K562 (cell line): ENCODE results near the gene RAPGEF5. TPM values are rescaled to one million over a fixed set of nuclear protein-coding genes. Genes with fewer than 3 reads are reported as not detected.
A peak's percentile ranks its signal among the peaks of the same experiment; 100 is the strongest.

ENCODE experiments used
- ATAC-seq: fragments of 200-7000 bp; cut with Tn5 transposase; 3 replicates; pipeline ENCODE4 v1.9.1; 2020; ENCODE audit warnings: moderate library complexity
- BruUV-seq: library from RNA; stranded (reverse); fragments of 400-500 nt; replicated peaks from 2 replicates; lab custom pipeline; 2021; lab: Mats Ljungman, UMichigan
- CTCF ChIA-PET: fragments of 300-600 bp; formaldehyde crosslinking; extraction: SDS; loops from one replicate; lab custom pipeline; 2021; ENCODE audit warnings: low intra/inter-chr PET ratio; lab: Yijun Ruan, JAX
- POLR2A ChIA-PET: fragments of 300-600, 350-650 bp; sonication (Branson Sonifier 250); formaldehyde crosslinking; extraction: SDS; loops from one replicate; lab custom pipeline; 2021; ENCODE audit warnings: antibody characterized with exemption, inconsistent platforms; lab: Yijun Ruan, JAX
- DNase-seq, 4 experiments: peaks; one replicate each; pipeline versions ENCODE4 v3.0.0 to v3.0.0-alpha.2; 2011 to 2018; ENCODE audit warnings: low spot score in 3 of 4, mixed read lengths in 3 of 4; ENCODE audit errors: extremely low read depth in 1 of 4
- FAIRE-seq: peaks from 2 replicates; lab custom pipeline; 2011; peaks lifted over from hg19 to GRCh38; lab: Jason Lieb, UNC
- H2AFZ ChIP-seq: 2 replicates; pipeline ENCODE4 v1.6.0; 2011; ENCODE audit warnings: low read depth, low read length, control low read depth, inconsistent platforms
- H3K27ac ChIP-seq: fragments of 200-600 bp; 3 replicates; pipeline ENCODE4 v1.8.0; 2011; ENCODE audit warnings: low read depth, mild to moderate bottlenecking, control low read depth, inconsistent platforms, low read length, moderate library complexity, mixed read lengths; ENCODE audit errors: extremely low read depth
- H3K27me3 ChIP-seq, 2 experiments: fragments of 300-600 bp in 1 of 2; 2 replicates in 1 of 2; 3 replicates in 1 of 2; pipeline versions ENCODE4 v1.6.0 to v1.8.0; 2011; ENCODE audit warnings: inconsistent platforms in 2 of 2, low read length in 2 of 2, mild to moderate bottlenecking in 1 of 2, mixed read lengths in 1 of 2, moderate library complexity in 1 of 2; ENCODE audit not compliant: control insufficient read depth in 2 of 2, insufficient read depth in 2 of 2
- H3K36me3 ChIP-seq: fragments of 300-600 bp; 3 replicates; pipeline ENCODE4 v1.8.0; 2011; ENCODE audit warnings: mild to moderate bottlenecking, low read length, inconsistent platforms; ENCODE audit not compliant: control insufficient read depth, insufficient read depth
- H3K4me1 ChIP-seq, 2 experiments: fragments of 200-600 bp in 1 of 2; replicated peaks in 1 of 2; 2 replicates in 1 of 2; 3 replicates in 1 of 2; pipeline versions ENCODE4 v1.5.1 to v1.8.0; 2011; ENCODE audit warnings: inconsistent platforms in 2 of 2, low read length in 2 of 2, mild to moderate bottlenecking in 1 of 2, mixed read lengths in 1 of 2, moderate library complexity in 1 of 2; ENCODE audit not compliant: control insufficient read depth in 2 of 2, insufficient read depth in 2 of 2
- H3K4me2 ChIP-seq: 2 replicates; pipeline ENCODE4 v1.6.1; 2011; ENCODE audit warnings: low read length, control low read depth, inconsistent platforms, mixed read lengths; ENCODE audit not compliant: insufficient read depth
- H3K4me3 ChIP-seq: fragments of 200-600 bp; sonication (generic), shearing (Covaris generic); 2 replicates; pipeline ENCODE4 v1.5.1; 2016; ENCODE audit warnings: control low read depth, inconsistent platforms
- H3K79me2 ChIP-seq: fragments of 200-600 bp; 3 replicates; pipeline ENCODE4 v1.8.0; 2011; ENCODE audit warnings: low read length, inconsistent platforms; ENCODE audit not compliant: control insufficient read depth, insufficient read depth
- H3K9ac ChIP-seq, 2 experiments: 2 replicates each; pipeline versions ENCODE4 v1.6.0 to v1.6.1; 2011; ENCODE audit warnings: low read depth in 2 of 2, low read length in 2 of 2, control low read depth in 1 of 2, inconsistent platforms in 1 of 2, mild to moderate bottlenecking in 1 of 2, mixed read lengths in 1 of 2; ENCODE audit not compliant: insufficient read depth in 1 of 2
- H3K9me1 ChIP-seq: one replicate; pipeline ENCODE4 v1.6.0; 2011; ENCODE audit warnings: inconsistent platforms, mild to moderate bottlenecking, low read length, moderate library complexity; ENCODE audit not compliant: control insufficient read depth, insufficient read depth
- H3K9me3 ChIP-seq: replicated peaks from 2 replicates; pipeline ENCODE4 v1.5.1; 2011; ENCODE audit warnings: low read depth, low read length, inconsistent platforms; ENCODE audit not compliant: control insufficient read depth, insufficient read depth
- H4K20me1 ChIP-seq: replicated peaks from 2 replicates; pipeline ENCODE4 v1.6.1; 2011; ENCODE audit warnings: low read length, inconsistent platforms, mixed read lengths; ENCODE audit not compliant: control insufficient read depth, insufficient read depth
- BCL6 ChIP-seq: fragments of 250-450 bp; sonication (Bioruptor Pico); IDR thresholded peaks from 2 replicates; pipeline ENCODE4 v1.4.0; 2020
- MEIS2 ChIP-seq: fragments of 450-650 bp; IDR thresholded peaks from 2 replicates; pipeline ENCODE4 v1.6.1; 2014; ENCODE audit warnings: mild to moderate bottlenecking; ENCODE audit not compliant: partially characterized antibody
- PBX2 ChIP-seq, 2 experiments: IDR thresholded peaks in 1 of 2; conservative IDR thresholded peaks in 1 of 2; 2 replicates each; pipeline ENCODE4 v1.6.1; 2016; ENCODE audit warnings: low read depth in 2 of 2, mild to moderate bottlenecking in 1 of 2, missing compliant biosample characterization in 1 of 2, missing genetic modification characterization in 1 of 2, moderate library complexity in 1 of 2
- PKNOX1 ChIP-seq: fragments of 450-650 bp; IDR thresholded peaks from 2 replicates; pipeline ENCODE4 v1.6.1; 2016
- SMARCA5 ChIP-seq: fragments of 450-650 bp; IDR thresholded peaks from 2 replicates; pipeline ENCODE4 v1.6.1; 2016
- VEZF1 ChIP-seq: fragments of 200-800 bp; sonication (Bioruptor generic); IDR thresholded peaks from 2 replicates; pipeline ENCODE4 v1.6.1; 2017; ENCODE audit warnings: missing genetic modification characterization, missing compliant biosample characterization
- WGBS: fragments of 100-300 bp; shearing (Covaris generic); methylation state at CpG from one replicate; pipeline ENCODE4 v1.1.6; 2016; ENCODE audit warnings: low coverage, mixed read lengths; ENCODE audit not compliant: insufficient coverage; ENCODE audit errors: missing lambda C conversion rate; 5-methylcytosine and 5-hydroxymethylcytosine counted together
- in situ Hi-C: fragments of 300-500 bp; cut with MboI; formaldehyde crosslinking; loops from 4 replicates; pipeline ENCODE4 v1.15.0; 2018; ENCODE audit warnings: inconsistent platforms, mixed read lengths
- intact Hi-C: fragments of 100-400 bp; cut with micrococcal nuclease; formaldehyde crosslinking; loops from 2 replicates; pipeline ENCODE4 v1.14.2; 2022
- polyA plus RNA-seq, 8 experiments: library from polyadenylated mRNA; depleted of rRNA in 4 of 8; stranded (reverse) in 5 of 8; unstranded in 3 of 8; fragments of >200 nt; fragmentation: Nextera tagmentation in 2 of 8; fragmentation: Illumina TruSeq in 1 of 8; extraction: Ambion mirVana in 2 of 8; extraction: Trizol in 1 of 8; gene quantifications; 2 replicates each; pipeline versions ENCODE4 v1.2.1 to v1.2.3, GENCODE V29; 2011 to 2014; ENCODE audit warnings: inconsistent platforms in 1 of 8, missing spikeins in 1 of 8
- total RNA-seq, 7 experiments: library from RNA; depleted of rRNA in 6 of 7; stranded (reverse); fragments of >200 nt in 6 of 7; fragmentation: Illumina TruSeq in 2 of 7; extraction: Trizol in 2 of 7; gene quantifications; 2 replicates each; pipeline versions ENCODE4 v1.2.1 to v1.2.3, GENCODE V29; 2011 to 2021; ENCODE audit warnings: low replicate concordance in 1 of 7
- TF ChIP-seq, protein P1 (sequence below): fragments of 450-650 bp; conservative IDR thresholded peaks from 2 replicates; pipeline ENCODE4 v1.6.1; 2016; ENCODE audit warnings: missing genetic modification characterization, low read depth, mild to moderate bottlenecking, missing compliant biosample characterization, moderate library complexity

The RAPGEF5 gene
- total and polyA plus RNA-seq, 9 of the 15 experiments (the other 6 are each of a cell fraction or from before 2014, with no cell fraction given) = 0.39 to 2.0 (median 1.1) TPM

GRCh38 chr7:22320416-22320815 is 36.5 kb downstream of the RAPGEF5 start:
- in situ Hi-C loops (no loop called here), intact Hi-C loops (no loop called here)
- Histone ChIP-seq H3K79me2 (no peaks in the 10 kb centered on the region), H3K9ac (no peak overlapping the region), H3K4me3 (no peak overlapping the region), H2AFZ (peak overlapping the region; percentile 71; the same call in 1 of the 2 replicates), H3K36me3 (no peaks in the 10 kb centered on the region), H3K4me1 (peaks cover 4 to 15% of the 10 kb centered on the region in 2 experiments; a peak in 3 of 5 replicates), H3K27me3 (no peaks in the 10 kb centered on the region), H3K9me1 (no peaks in the 10 kb centered on the region), H3K4me2 (no peak overlapping the region), H4K20me1 (no peaks in the 10 kb centered on the region), H3K27ac (no peak overlapping the region), H3K9me3 (no peaks in the 10 kb centered on the region)
- no peak for DNase-seq
- no peak for ATAC-seq
- CTCF ChIA-PET = no interaction called here
- TF ChIP-seq BCL6 (CRISPR knock-in tag) = no peak
- TF ChIP-seq PBX2 (CRISPR knock-in tag; IDR thresholded peaks at IDR 0.05; ENCODE audit: low read depth) = no peak
- peak; percentile 82 for TF ChIP-seq PBX2 (tag; conservative IDR thresholded peaks at IDR 0.05; ENCODE audit: low read depth)
- peak; percentile 68 for TF ChIP-seq VEZF1
- peak; percentile 48; the same call in 1 of the 2 replicates for TF ChIP-seq PKNOX1
- TF ChIP-seq, protein P1, sequence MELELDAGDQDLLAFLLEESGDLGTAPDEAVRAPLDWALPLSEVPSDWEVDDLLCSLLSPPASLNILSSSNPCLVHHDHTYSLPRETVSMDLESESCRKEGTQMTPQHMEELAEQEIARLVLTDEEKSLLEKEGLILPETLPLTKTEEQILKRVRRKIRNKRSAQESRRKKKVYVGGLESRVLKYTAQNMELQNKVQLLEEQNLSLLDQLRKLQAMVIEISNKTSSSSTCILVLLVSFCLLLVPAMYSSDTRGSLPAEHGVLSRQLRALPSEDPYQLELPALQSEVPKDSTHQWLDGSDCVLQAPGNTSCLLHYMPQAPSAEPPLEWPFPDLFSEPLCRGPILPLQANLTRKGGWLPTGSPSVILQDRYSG = no peak
- no peak for TF ChIP-seq SMARCA5
- TF ChIP-seq MEIS2 = peak; percentile 89
- WGBS = 12% methylated on average over 2 of the region's 2 CpGs
- POLR2A ChIA-PET = interaction anchor here (1.1 to 1.3 kb wide), 2 partner anchors 9 to 15 kb away, joined by 3 to 8 read pairs; no protein-coding TSS in a partner anchor
- no TSS peak for BruUV-seq
- FAIRE-seq = peak; percentile 64
